Endodermal cell (in vitro differentiated cells): ENCODE measurements around the gene ST3GAL6. TPM values are rescaled to one million over a fixed set of nuclear protein-coding genes. Genes with fewer than 3 reads are reported as not detected.

Source experiments
- DNase-seq: peaks from one replicate; pipeline ENCODE4 v3.0.0-alpha.2; 2017
- H3K27ac ChIP-seq: 2 replicates; pipeline ENCODE4 v1.5.1; 2013; ENCODE audit warnings: mild to moderate bottlenecking, low read depth, low read length, moderate library complexity
- H3K27me3 ChIP-seq: 2 replicates; pipeline ENCODE4 v1.6.1; 2013; ENCODE audit warnings: mild to moderate bottlenecking, low read length, moderate library complexity; ENCODE audit not compliant: insufficient read depth, control insufficient read depth, poor library complexity, severe bottlenecking
- H3K36me3 ChIP-seq: 2 replicates; pipeline ENCODE4 v1.7.0; 2013; ENCODE audit warnings: mild to moderate bottlenecking, low read length, moderate library complexity; ENCODE audit not compliant: control insufficient read depth, insufficient read depth
- H3K4me1 ChIP-seq: one replicate; pipeline ENCODE4 v1.7.0; 2013; ENCODE audit warnings: low read length; ENCODE audit not compliant: control insufficient read depth, insufficient read depth
- H3K4me3 ChIP-seq: 2 replicates; pipeline ENCODE4 v1.5.1; 2013; ENCODE audit warnings: mild to moderate bottlenecking, low read length, moderate library complexity
- H3K9ac ChIP-seq: 2 replicates; pipeline ENCODE4 v1.6.1; 2013; ENCODE audit warnings: mild to moderate bottlenecking, low read length, moderate library complexity; ENCODE audit not compliant: poor library complexity, severe bottlenecking; ENCODE audit errors: extremely low read depth
- H3K9me3 ChIP-seq: 2 replicates; pipeline ENCODE4 v1.6.1; 2013; ENCODE audit warnings: mild to moderate bottlenecking, low read length, moderate library complexity; ENCODE audit not compliant: control insufficient read depth
- H3K27ac Mint-ChIP-seq: 2 replicates; pipeline ENCODE4 v1.8.0; 2020; ENCODE audit warnings: mixed read lengths
- H3K27me3 Mint-ChIP-seq: 2 replicates; pipeline ENCODE4 v1.8.0; 2021; ENCODE audit warnings: mild to moderate bottlenecking, mixed read lengths; ENCODE audit not compliant: insufficient read depth
- H3K36me3 Mint-ChIP-seq: 2 replicates; pipeline ENCODE4 v1.8.0; 2020; ENCODE audit warnings: low read depth, mixed read lengths
- H3K4me1 Mint-ChIP-seq: 2 replicates; pipeline ENCODE4 v1.8.0; 2020; ENCODE audit warnings: mixed read lengths
- H3K4me3 Mint-ChIP-seq: 2 replicates; pipeline ENCODE4 v1.8.0; 2020; ENCODE audit warnings: mild to moderate bottlenecking, moderate library complexity, mixed read lengths
- H3K9me3 Mint-ChIP-seq: 2 replicates; pipeline ENCODE4 v1.8.0; 2020; ENCODE audit warnings: mild to moderate bottlenecking, mixed read lengths
- CTCF ChIP-seq: fragments of 200-600 bp; sonication (generic); conservative IDR thresholded peaks from 2 replicates; pipeline ENCODE4 v1.5.0; 2021; ENCODE audit warnings: antibody characterized with exemption, mild to moderate bottlenecking
- WGBS, 2 experiments: methylation state at CpG; one replicate each; pipeline versions ENCODE4 v1.1.5 to v1.1.7; 2013; ENCODE audit warnings: missing lambda C conversion rate in 2 of 2, mixed read lengths in 1 of 2; ENCODE audit not compliant: insufficient coverage in 1 of 2, insufficient read length in 1 of 2; 5-methylcytosine and 5-hydroxymethylcytosine counted together
- total RNA-seq, 2 donors: library from RNA; stranded (reverse); fragmentation: NEBNext Ultra II Directional in 1 of 2; extraction: Animal tissue kit (Norgen Biotek cat#: 25700) in 1 of 2; gene quantifications; 2 replicates in 1 of 2; 3 replicates in 1 of 2; pipeline ENCODE4 v1.2.1, GENCODE V29; 2021

ST3GAL6 gene
- total RNA-seq, 2 donors from 2014 or later = 8.1 to 9.9 TPM

DNA sequence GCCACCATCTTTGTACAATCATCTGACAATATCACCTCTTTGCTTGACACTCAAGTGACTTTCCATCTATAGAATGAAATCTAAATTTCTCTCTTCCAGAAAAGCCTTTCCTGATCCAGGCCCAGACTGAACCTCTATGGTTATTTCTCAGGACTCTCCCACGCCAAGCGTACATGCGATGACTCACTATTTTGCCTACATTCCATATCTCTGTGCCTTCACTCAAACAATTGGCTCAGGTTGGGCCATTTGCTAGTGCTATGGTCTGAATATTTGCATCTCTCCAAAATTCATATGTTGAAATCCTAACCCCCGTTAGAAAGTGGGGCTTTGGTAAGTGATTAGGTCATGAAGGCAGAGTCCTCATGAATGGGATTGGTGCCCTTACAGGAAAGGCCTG lies 43.9 kb downstream of the ST3GAL6 start:
- DNase-seq = no peak
- Mint-ChIP-seq H3K4me3 (no peak overlapping the region), H3K27ac (no peak overlapping the region), H3K4me1 (no peaks in the 10 kb centered on the region), H3K9me3 (peaks cover 6% of the 10 kb centered on the region), H3K27me3 (no peaks in the 10 kb centered on the region), H3K36me3 (peaks cover 70% of the 10 kb centered on the region)
- Histone ChIP-seq H3K4me1 (no peaks in the 10 kb centered on the region), H3K27me3 (no peaks in the 10 kb centered on the region), H3K4me3 (no peak overlapping the region), H3K9ac (no peak overlapping the region), H3K27ac (no peak overlapping the region), H3K9me3 (no peaks in the 10 kb centered on the region), H3K36me3 (peaks cover 70% of the 10 kb centered on the region)
- no peak for TF ChIP-seq CTCF
- WGBS, 2 experiments = 86 to 100% methylated on average over 2 to 4 of the region's 4 CpGs

DNA sequence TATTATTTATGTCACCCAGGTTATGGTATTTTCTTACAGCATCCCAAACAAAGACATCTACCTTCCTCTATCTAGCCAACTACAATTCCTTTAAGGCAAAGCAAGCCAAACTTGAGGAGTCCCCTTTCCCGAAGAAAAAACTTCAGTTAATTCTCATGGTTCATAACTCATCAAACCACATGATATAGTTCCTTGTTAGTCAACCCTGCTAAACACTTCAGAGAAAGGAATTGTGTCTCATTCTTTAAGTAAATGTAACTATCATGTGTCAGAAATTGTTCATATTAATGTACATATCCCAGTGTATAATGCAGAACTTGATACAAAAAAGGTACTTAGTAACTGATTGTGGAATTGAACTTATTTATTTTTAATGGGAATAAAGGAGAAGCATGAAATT lies 44.4 kb downstream of the ST3GAL6 start:
- Histone ChIP-seq H3K27me3 (no peaks in the 10 kb centered on the region), H3K36me3 (peaks cover 74% of the 10 kb centered on the region), H3K9ac (no peak overlapping the region), H3K4me1 (no peaks in the 10 kb centered on the region), H3K4me3 (no peak overlapping the region), H3K27ac (no peak overlapping the region), H3K9me3 (no peaks in the 10 kb centered on the region)
- Mint-ChIP-seq H3K36me3 (peaks cover 69% of the 10 kb centered on the region), H3K27me3 (no peaks in the 10 kb centered on the region), H3K4me1 (no peaks in the 10 kb centered on the region), H3K27ac (no peak overlapping the region), H3K9me3 (peaks cover 6% of the 10 kb centered on the region), H3K4me3 (no peak overlapping the region)
- WGBS, 2 experiments = 100% methylated on average over 1 of the region's 1 CpG; no CpG with 5 or more reads in 1 of the 2 experiments
- TF ChIP-seq CTCF = no peak
- no peak for DNase-seq

DNA sequence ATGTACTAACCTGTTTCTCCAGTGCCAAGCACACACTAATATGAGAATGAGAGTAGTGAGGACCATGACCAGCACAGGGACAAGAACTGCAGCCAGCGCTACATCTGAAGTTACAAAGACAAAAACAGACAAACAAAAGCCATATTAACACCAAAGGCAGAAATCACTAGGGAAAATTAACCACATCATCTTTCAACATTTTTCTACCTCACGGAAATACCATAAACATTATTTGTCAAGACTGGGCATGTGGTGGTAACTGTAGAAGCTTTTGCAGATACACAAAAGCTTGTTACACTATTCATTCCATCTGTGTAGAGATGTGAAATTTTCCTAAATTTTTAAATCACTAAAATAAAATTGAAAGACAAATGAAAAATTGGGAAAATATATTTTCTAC lies 44.9 kb downstream of the ST3GAL6 start:
- H3K36me3 ChIP-seq = peaks cover 74% of the 10 kb centered on the region
- H3K4me1 ChIP-seq = no peaks in the 10 kb centered on the region
- no peak overlapping the region for H3K9ac ChIP-seq
- H3K9me3 ChIP-seq = no peaks in the 10 kb centered on the region
- Mint-ChIP-seq H3K27ac (no peak overlapping the region), H3K27me3 (no peaks in the 10 kb centered on the region), H3K36me3 (peaks cover 65% of the 10 kb centered on the region), H3K4me3 (no peak overlapping the region), H3K4me1 (no peaks in the 10 kb centered on the region), H3K9me3 (peaks cover 2% of the 10 kb centered on the region)
- no peak for DNase-seq
- TF ChIP-seq CTCF = no peak
- H3K4me3 ChIP-seq = no peak overlapping the region
- no peak overlapping the region for H3K27ac ChIP-seq
- no peaks in the 10 kb centered on the region for H3K27me3 ChIP-seq
- WGBS, 2 experiments = 98 to 100% methylated on average over 1 to 2 of the region's 2 CpGs
